Measurements from ENCODE around the gene AGBL1.

DNA sequence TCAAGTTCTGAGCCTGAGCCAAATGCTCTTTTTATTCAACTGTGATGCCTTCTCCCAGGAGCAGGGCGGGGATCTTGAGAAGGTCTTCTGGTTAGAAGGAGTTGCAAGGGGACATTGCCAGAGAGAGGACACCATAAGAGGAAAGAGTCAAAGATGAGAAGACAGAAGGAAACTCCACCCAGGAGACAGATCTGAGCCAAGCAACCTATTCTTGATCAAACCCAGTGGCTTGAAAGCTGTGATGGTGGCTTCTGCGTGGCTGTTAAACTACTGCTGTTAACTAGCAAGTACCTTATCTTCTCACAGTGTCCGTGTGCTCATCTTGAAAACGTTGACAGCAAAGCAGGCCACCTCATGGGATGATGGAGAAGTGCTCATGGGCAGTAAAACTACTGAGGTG, 19.8 kb upstream of the AGBL1 start:
- no peak for TF ChIP-seq POLR2A (IDR thresholded peaks at IDR 0.05)
- TF ChIP-seq, protein P1, sequence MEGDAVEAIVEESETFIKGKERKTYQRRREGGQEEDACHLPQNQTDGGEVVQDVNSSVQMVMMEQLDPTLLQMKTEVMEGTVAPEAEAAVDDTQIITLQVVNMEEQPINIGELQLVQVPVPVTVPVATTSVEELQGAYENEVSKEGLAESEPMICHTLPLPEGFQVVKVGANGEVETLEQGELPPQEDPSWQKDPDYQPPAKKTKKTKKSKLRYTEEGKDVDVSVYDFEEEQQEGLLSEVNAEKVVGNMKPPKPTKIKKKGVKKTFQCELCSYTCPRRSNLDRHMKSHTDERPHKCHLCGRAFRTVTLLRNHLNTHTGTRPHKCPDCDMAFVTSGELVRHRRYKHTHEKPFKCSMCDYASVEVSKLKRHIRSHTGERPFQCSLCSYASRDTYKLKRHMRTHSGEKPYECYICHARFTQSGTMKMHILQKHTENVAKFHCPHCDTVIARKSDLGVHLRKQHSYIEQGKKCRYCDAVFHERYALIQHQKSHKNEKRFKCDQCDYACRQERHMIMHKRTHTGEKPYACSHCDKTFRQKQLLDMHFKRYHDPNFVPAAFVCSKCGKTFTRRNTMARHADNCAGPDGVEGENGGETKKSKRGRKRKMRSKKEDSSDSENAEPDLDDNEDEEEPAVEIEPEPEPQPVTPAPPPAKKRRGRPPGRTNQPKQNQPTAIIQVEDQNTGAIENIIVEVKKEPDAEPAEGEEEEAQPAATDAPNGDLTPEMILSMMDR (IDR thresholded peaks at IDR 0.05), result no peak
